CD4-positive, alpha-beta T cell treated with Interleukin-21 for 1 hour (primary cell): ENCODE results near the gene CCS.
"Not testable (repeated sequence)": the region's sequence is repeated elsewhere in the genome, so short reads cannot be mapped to it uniquely, and the experiment has no call there.

Experiments
- DNase-seq: peaks from one replicate; pipeline ENCODE4 v3.0.0-alpha.2; 2020

Gene CCS

GRCh38 chr11:66631883-66632282, 38.9 kb downstream of the CCS start:
- no peak for DNase-seq

- DNase-seq = no peak
These were observed 40.0 kb downstream of the CCS start for GRCh38 chr11:66632952-66633351.

- no peak for DNase-seq
These were observed 43.4 kb downstream of the CCS start for GRCh38 chr11:66636411-66636810.

DNA sequence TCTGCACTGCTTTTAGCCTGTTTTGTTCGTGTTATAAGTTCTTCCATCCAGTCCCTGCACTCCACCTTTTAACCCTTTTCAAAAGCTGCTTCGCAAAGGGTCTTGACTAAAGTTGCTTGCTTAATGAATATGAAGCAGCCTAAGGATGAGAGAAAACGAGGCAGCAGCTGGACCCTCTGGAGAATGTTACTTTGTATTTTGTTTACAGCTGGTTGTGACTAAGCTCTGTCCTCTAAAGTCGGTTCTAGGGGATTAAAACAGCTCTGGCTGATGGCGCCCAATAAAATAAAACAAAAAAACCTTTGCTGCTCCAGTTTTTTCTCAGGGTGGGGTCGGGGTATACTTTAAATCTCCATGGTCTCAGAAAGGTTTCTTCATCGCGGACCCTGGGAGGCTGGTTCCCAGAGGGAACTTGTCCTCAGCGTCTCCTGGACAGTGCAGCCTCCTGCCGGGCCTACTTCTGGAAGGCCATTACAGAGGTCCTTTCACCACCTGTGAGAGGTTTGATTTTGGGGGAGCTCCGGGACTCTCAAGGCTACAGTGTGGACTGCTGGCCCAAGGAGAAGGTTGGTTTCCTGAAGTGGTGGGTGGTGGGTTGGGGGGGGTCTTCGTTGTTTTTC, 44.7 kb downstream of the CCS start:
- no peak for DNase-seq

DNA sequence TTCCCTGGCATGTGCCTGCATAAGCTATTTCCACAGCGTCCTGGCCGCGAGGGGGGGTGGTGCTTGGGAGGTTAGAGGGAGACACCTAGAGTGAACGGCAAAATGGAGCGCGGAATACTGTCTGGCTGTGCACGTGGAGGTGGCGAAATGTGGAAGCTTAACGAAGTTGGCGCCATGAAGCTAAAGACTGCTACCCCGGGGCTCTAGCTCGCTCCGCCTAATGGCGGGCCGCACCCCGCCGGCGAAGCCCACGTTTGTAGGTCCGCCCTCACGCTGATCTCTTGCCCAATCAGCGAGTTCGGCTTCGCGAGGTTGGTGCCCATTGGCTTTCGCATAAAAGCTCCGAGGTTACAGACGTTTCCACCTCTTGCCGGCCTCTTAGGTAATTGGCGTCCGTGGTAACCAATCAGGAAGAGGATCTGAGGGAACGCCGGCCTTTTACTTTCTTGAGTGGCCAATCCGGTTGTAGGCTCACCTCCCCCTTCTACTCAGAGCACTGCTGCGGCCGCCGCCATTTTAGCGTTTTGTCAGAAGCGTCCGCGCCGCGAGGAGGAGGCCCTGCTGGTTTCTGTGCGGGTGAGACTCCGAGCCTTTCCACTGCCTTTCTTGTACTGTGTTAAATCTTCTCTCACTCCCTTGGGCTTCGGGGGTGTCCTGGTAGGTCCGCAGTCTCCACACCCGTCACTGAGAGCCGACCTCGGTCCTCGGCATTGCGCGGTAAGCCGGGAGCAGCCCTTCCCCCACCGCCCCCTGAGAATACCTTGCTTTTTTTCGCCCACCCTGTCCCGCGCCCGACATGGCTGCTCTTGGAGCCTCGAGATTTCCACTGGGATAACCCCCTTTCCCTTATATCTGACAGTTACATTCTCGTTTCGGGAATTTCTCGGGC, 45.4 kb downstream of the CCS start, which contains the start of gene RBM4:
RBM4 (plus strand) TSS at position 527 of the 889 bp plus-strand sequence. CDS start 1,009 bp downstream, outside the sequence.
- DNase-seq = peak; percentile 99

GRCh38 chr11:66639066-66639813, 46.3 kb downstream of the CCS start:
- peak; percentile 65 for DNase-seq

GRCh38 chr11:66639814-66640340, 46.9 kb downstream of the CCS start:
- DNase-seq = not testable (repeated sequence)

DNA sequence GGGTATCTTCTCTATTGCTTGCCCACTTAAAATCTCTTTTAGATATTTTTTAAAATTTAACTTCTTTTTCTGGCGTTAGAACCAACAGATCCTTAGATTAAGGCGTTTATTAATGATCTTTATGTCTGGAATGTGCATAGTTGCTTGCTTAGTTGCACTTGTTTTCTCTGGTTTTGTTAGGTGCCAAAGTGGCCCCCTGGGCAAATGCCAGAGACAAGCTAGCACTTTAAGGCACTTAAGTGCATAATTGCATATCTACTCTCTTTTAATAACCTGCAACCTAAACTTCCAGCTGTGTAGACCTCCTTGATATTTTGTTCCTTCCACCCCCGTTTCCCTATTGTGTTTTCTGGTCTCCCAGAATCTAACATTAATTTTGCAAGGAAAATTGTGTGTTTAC, 48.8 kb downstream of the CCS start:
- DNase-seq = no peak

DNA sequence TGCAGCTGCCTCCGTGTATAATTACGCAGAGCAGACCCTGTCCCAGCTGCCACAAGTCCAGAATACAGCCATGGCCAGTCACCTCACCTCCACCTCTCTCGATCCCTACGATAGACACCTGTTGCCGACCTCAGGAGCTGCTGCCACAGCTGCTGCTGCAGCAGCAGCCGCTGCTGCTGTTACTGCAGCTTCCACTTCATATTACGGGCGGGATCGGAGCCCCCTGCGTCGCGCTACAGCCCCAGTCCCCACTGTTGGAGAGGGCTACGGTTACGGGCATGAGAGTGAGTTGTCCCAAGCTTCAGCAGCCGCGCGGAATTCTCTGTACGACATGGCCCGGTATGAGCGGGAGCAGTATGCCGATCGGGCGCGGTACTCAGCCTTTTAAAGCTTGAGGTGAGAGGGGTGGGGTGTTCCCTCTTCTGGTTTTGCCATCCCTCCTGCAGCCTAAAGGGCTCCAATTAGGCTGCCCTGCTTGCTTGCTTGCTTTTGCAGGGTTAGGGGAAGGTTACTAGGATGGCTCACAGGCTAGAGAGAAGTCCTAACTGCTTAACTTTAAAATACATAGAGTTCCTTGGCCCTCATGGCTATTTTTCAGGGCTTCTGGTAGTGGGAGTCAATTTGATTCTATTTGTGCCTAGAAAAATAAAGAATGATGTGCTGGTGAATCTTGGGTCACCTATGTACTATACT, 50.9 kb downstream of the CCS start:
- DNase-seq = no peak

DNA sequence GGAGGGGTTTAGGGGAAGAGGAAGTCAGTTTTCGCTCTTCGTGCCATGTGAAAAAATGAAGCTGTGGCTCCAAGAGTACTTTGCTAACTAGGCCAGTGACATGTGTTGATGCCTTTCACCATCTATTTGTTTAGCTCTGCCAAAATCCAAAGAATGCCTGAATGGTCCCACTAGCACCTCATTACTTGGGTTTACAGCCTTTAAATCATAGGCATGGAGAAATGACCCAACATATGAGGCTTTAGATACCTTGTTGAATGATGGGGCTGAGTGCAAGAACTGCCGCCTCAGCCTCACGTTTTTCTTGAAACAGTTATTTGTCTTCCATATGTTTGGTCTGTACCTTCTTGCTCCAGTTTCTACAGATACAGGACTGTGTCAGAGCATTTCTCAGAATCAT, 53.8 kb downstream of the CCS start:
- DNase-seq = no peak

DNA sequence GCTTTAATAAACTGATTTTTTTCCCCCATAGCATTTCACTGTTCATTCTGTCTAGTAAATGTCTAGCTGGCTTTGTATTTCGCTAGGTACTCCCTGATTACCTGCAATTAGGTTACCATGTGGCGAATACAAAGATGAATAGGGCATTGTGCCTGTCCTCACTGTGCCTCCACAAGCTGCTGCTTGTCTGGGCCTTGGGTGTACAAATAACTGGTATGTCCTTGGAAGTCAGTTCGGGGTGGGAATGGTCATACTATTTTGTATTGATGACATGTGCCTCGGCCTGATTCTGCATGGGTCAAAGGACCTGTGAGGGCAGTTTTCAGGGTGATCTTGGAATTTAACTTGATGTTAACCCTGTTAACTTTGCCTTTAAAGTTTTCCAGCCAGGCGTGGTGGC, 56.9 kb downstream of the CCS start:
- no peak for DNase-seq

DNA sequence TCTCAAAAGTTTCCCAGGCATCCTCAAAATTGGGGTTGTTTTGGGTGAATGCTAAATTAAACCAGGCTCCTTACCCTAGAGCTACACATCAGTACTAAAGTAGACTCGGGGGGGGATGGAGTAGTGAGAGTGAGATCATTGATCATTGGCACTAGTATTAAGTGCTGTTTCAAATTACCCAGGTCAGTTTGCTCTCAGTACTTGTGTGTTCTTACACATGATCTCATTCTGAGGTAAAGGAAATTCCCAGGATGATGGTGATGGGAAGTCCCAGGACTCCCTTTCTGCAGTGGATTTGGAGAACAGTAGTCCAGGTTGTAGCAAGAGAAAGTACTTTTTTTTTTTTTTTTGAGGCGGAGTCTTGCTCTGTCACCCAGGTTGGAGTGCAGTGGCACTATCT, 58.0 kb downstream of the CCS start:
- no peak for DNase-seq

- no peak for DNase-seq
These were observed 59.7 kb downstream of the CCS start for GRCh38 chr11:66652651-66653050.

DNA sequence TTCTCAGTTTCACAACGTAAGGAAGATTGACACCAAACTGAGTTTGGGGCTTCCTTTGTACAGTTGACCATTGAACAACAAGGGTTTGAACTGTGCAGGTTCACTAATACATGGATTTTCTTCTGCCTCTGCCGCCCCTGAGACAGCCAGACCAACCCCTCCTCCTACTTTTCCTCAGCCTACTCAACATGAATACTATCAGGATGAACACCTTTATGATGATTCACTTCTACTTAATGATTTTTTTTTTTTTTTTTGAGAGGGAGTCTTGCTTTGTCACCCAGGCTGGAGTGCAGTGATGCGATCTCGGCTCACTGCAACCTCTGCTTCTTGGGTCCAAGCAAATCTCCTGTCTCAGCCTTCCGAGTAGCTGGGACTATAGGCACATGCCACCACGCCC, 60.1 kb downstream of the CCS start:
- no peak for DNase-seq
